GM19468 (cell line): ENCODE results near the gene CDC42EP5.
"Not testable (repeated sequence)": the region's sequence is repeated elsewhere in the genome, so short reads cannot be mapped to it uniquely, and the experiment has no call there.

Experiments used
- ATAC-seq: cut with Tn5 transposase; IDR thresholded peaks from one replicate; pipeline ENCODE4 v1.9.1; 2021; ENCODE audit warnings: mild to moderate bottlenecking, moderate library complexity, moderate number of reproducible peaks; ENCODE audit not compliant: unreplicated experiment; ENCODE audit errors: extremely low read depth

The CDC42EP5 gene, protein sequence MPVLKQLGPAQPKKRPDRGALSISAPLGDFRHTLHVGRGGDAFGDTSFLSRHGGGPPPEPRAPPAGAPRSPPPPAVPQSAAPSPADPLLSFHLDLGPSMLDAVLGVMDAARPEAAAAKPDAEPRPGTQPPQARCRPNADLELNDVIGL

GRCh38 chr19:54473071-54473891 lies at the start of gene CDC42EP5:
CDC42EP5 (minus strand) TSS chr19:54473296; CDS start chr19:54465547, 7,749 bp downstream.
- no peak for ATAC-seq

- ATAC-seq, result no peak
Measured at GRCh38 chr19:54521860-54522513, 48.9 kb upstream of the CDC42EP5 start.

DNA sequence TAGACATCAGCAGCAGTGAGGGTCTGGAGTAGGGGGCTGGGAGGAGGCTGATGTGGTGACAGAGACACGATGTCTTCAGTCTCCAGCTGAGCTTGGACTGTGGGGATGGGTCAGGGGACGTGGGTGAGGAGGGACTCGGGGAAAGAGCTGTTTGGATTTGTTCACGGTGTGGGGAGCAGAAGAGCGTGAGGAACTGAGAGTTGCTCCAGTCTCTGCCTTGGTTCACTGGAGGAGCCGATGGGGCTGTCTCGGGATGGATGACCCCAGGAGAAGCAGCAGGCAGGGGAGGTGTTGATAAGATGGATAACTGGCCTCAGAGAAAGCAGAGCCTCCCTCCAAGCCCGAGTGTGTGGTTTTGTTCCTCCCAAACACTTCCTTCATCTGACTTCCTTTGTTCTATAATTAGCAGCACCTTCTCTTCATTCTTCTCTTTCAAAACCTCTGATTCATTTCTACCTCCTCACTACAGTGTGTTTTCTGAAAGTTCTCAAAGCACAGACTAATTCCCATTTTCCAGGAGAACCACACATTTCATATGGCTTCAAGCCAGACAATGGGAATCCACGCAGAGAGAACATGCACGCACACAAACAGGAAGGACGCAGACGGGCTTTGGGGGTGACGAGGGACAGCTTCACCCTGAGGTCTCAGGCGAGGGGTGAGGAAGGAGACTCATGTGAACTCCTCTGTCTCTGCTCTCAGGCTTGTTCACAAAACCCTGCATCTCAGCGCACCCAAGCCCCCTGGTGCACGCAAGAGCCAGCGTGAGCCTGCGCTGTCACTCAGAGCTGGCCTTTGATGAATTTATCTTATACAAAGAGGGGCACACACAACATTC lies 48.1 kb upstream of the CDC42EP5 start:
- ATAC-seq, result no peak

DNA sequence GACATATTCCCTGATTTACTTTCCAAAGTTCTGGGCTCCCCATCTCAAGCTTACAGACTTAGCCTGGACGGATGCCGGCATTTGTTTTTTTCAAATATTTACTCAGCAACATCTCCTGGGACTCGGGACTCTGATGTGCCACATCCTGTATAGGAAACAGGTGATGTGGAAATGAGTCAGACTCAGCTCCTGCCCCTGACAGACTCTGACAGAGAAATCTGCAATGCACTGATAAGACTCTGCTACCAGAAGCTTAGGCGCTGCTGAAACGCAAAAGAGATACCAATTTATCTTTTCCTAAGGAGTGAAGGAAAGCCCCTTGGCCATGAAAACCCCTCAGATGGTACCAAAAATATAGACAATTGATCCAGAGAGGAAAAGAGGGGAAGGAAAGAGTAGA lies 45.7 kb upstream of the CDC42EP5 start:
- ATAC-seq, result no peak

DNA sequence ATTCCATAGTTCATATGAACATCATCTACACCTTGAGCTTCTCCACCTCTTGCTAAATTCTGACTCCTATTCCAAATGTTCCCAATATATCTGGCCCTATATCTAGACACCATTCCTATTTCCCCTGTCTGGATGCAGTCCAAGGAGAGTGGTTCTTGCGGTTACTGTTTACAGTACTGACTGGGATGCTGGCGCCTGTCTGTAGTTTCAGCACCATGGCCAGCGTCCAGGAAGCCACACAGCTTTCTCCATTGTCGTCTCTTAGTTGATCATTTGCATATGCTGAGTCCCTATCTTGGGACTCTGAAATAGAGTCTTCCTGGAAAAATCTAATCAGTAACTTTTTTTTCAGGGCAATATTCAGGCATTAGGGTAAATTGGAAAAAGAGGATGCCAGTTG lies 44.4 kb upstream of the CDC42EP5 start:
- ATAC-seq, result no peak

DNA sequence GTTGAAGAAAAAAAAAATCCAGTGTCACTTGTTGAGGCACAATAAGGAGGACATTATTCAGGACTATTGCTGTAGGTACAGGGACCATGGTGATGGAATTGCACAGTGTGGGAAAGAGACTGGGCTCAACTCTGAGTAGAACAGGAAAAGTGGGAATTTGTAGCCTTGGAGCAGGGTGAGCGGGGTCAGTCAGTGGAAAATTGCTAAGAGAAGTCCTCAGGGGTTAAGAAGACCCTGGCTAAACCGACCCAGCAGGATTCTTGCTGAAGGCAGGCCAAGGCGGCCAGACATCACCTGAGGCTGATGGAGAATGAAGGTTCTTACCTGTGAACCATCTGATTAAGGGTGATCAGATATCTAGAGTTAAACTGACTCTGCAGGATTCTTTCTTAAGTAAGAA lies 42.1 kb upstream of the CDC42EP5 start:
- no peak for ATAC-seq

DNA sequence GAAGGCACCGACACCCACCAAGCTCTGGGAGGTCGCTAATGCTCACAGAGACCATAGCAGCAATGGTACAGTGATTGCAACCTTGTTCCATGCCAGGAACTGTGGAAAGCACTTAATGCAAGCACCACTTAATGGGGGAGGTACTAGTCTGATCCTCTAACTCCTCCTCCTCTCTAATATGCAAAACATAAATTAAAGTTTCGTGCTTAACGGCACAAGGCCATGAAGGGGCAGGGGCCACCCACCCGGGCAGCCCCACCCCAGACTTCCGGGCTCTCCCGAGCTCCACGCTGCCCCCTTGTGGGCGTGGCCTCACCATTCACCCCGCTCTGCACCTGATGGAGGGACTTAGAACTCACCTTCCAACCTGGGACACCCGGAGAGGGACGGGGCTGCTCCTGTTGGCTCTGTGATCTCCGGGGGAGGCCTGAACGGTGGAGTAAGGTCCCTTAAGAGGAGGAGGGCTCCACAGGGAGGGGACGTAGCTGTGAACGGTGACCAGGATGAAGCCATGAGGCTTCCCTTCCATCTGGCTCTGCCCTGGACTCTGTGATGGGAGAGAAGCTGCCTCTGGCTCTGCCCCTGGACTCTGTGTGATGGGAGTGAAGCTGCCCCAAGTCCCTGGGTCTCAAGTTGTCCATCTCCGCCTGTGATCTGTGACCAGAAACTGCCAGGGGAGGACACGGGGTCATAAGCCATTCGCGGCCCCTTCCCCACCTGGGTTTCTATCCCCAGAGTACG lies 36.3 kb upstream of the CDC42EP5 start:
- not testable (repeated sequence) for ATAC-seq

DNA sequence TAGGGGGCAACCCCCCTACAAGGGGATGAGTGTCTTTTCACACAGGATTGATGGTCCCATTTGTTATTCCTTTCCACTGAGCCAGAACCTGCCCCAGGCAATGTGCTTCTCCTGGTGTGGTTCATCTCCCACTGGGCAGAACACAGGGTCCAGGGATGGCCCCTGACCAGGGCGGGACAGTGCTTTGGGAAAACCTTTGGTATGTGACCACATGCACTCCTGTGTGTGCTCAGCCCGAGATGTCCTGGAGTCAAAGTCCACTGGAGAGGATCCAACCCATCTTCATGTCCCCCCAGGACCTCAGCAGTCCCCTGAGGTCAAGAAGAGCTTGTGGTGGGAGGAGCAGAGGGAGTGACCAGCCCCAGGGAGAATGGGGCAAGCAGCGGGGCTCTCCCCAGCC lies 35.4 kb upstream of the CDC42EP5 start:
- not testable (repeated sequence) for ATAC-seq

- no peak for ATAC-seq
Measured at GRCh38 chr19:54507824-54508223, 34.7 kb upstream of the CDC42EP5 start.

GRCh38 chr19:54507038-54507717 lies 34.1 kb upstream of the CDC42EP5 start:
- not testable (repeated sequence) for ATAC-seq

GRCh38 chr19:54506079-54506478 lies 33.0 kb upstream of the CDC42EP5 start:
- no peak for ATAC-seq

- not testable (repeated sequence) for ATAC-seq
Measured at GRCh38 chr19:54505542-54505941, 32.4 kb upstream of the CDC42EP5 start.

- no peak for ATAC-seq
Measured at GRCh38 chr19:54502518-54503048, 29.5 kb upstream of the CDC42EP5 start, which contains the start of gene LAIR2. LAIR2 (plus strand) TSS chr19:54502831; CDS start chr19:54502919, 88 bp downstream.

GRCh38 chr19:54498451-54498772 lies 25.3 kb upstream of the CDC42EP5 start:
- ATAC-seq, result not testable (repeated sequence)

GRCh38 chr19:54497747-54498450 lies 24.8 kb upstream of the CDC42EP5 start:
- ATAC-seq, result not testable (repeated sequence)

GRCh38 chr19:54495284-54495683 lies 22.2 kb upstream of the CDC42EP5 start:
- ATAC-seq, result not testable (repeated sequence)

- ATAC-seq, result no peak
Measured at GRCh38 chr19:54493967-54494585, 21.0 kb upstream of the CDC42EP5 start.

GRCh38 chr19:54493056-54493455 lies 20.0 kb upstream of the CDC42EP5 start:
- not testable (repeated sequence) for ATAC-seq
